ENCODE data around the gene CUTA.
"Not testable (repeated sequence)": the region's sequence is repeated elsewhere in the genome, so short reads cannot be mapped to it uniquely, and the experiment has no call there.

CUTA gene

GRCh38 chr6:33373960-33374910 lies 43.7 kb downstream of the CUTA start:
- DNase-seq (ENCODE audit: low read depth in 1 of 2, low spot score in 1 of 2), result no peak

GRCh38 chr6:33372526-33373123 lies 45.3 kb downstream of the CUTA start:
- no peak for DNase-seq (ENCODE audit: low read depth in 1 of 2, low spot score in 1 of 2)

DNA sequence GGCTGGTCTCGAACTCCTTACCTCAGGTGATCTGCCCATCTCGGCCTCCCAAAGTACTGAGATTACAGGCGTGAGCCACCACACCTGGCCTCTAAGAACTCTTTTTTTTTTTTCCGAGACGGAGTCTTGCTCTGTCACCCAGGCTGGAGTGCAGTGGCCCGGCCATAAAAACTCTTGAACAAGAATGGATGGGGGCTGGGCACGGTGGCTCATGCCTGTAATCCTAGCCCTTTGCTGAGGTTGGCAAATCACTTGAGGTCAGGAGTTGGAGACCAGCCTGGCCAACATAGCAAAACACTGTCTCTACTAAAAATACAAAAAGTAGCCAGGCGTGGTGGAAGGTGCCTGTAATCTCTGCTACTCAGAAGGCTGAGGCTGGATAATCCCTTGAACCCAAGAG lies 46.0 kb downstream of the CUTA start:
- DNase-seq (ENCODE audit: low read depth in 1 of 2, low spot score in 1 of 2), result not testable (repeated sequence)

DNA sequence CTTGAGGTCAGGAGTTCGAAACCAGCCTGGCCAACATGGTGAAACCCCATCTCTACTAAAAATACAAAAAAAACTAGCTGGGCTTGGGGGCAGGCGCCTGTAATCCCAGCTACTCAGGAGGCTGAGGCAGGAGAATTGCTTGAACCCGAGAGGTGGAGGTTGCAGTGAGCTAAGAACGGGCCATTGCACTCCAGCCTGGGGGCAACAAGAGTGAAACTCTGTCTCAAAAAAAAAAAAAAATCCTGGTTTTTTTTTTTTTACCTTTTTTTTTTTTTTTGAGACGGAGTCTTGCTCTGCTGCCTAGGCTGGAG lies 50.2 kb downstream of the CUTA start:
- not testable (repeated sequence) for DNase-seq (ENCODE audit: low read depth in 1 of 2, low spot score in 1 of 2)

- no peak for DNase-seq (ENCODE audit: low read depth in 1 of 2, low spot score in 1 of 2)
Observed at GRCh38 chr6:33367009-33367714, 50.7 kb downstream of the CUTA start.
